GM19438 (cell line): Measurements from ENCODE around the gene C10orf62.
"Not testable (repeated sequence)": the region's sequence is repeated elsewhere in the genome, so short reads cannot be mapped to it uniquely, and the experiment has no call there.

ENCODE experiments used
- ATAC-seq: cut with Tn5 transposase; IDR thresholded peaks from one replicate; pipeline ENCODE4 v1.9.1; 2021; ENCODE audit warnings: low read depth; ENCODE audit not compliant: unreplicated experiment

Gene C10orf62, protein sequence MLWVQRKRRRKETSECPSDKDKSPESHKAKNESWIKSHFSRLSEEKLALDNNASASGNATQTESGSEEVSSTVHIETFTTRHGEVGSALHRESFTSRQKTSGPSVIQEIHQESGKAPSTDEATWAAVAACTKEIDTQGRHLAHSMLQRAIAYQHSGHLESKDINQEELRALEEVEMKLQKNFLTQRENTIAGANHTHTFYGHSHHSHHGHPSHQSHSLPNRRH

DNA sequence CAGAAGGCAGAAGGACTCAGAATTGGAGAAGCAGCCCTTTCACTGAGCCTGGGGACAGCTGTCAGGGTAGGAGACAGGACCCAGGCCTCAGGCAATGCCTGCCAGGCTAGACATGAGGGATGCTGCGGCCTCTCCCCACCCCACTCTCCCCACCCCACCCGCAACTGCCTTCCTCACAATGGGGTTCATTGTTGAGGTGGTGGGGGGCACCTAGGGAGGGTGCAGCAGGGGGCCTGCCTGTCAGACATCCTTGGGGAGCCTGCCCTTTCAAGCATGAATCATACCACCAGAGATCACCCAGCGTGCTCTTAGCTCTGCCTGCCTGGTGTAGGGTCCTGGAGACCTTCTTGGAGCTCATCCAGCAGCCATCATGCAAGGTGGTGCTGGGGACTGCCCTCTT lies at the start of gene C10orf62:
Gene C10orf62, plus strand, starts transcription at position 243 of the 400 bp plus-strand sequence. CDS start 177 bp downstream, outside the sequence.
- no peak for ATAC-seq

GRCh38 chr10:97540669-97541500 lies 48.6 kb upstream of the C10orf62 start:
- no peak for ATAC-seq

DNA sequence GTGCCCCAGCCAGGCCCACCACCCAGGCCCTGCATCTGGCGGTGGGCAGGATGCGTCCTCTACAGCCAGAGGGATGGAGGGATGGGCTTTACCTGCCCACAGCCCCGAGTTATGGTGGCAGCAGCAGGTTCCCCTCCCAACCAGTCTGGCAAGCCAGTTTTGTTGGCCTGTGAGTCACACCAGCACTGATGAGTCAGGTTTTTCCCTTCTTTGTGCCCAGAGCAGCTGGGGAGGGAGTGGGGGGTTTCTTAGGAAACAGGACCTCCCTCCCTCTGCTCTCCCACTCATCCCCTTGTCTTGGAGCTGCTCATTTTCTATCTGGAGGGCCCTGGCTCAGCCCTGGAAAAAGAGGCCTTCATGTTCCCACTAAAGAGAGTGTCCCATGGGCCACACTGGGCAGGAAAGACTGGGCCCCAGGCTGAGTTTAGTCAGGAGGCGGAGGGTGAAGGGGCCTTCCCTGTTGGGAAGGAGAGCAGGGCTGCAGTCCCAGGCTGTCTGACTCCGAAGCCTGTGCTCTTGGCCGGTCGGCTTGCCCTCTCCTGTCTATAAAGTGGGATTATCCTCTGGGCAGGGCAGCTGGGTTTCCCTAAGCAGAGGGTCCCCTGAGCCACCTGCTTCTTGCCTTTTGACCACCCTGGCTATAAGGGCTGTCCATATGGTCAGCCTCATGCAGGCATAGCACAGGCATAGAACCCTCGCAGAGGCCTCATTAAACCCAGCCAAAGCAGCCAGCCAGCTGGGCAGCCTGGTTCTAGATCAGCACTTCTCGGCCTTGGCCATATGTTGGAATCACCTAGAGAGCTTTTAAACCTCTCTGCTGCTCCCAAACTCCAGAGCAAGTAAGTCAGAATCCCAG lies 47.1 kb upstream of the C10orf62 start:
- no peak for ATAC-seq

GRCh38 chr10:97543025-97543546 lies 46.4 kb upstream of the C10orf62 start:
- ATAC-seq, result no peak

DNA sequence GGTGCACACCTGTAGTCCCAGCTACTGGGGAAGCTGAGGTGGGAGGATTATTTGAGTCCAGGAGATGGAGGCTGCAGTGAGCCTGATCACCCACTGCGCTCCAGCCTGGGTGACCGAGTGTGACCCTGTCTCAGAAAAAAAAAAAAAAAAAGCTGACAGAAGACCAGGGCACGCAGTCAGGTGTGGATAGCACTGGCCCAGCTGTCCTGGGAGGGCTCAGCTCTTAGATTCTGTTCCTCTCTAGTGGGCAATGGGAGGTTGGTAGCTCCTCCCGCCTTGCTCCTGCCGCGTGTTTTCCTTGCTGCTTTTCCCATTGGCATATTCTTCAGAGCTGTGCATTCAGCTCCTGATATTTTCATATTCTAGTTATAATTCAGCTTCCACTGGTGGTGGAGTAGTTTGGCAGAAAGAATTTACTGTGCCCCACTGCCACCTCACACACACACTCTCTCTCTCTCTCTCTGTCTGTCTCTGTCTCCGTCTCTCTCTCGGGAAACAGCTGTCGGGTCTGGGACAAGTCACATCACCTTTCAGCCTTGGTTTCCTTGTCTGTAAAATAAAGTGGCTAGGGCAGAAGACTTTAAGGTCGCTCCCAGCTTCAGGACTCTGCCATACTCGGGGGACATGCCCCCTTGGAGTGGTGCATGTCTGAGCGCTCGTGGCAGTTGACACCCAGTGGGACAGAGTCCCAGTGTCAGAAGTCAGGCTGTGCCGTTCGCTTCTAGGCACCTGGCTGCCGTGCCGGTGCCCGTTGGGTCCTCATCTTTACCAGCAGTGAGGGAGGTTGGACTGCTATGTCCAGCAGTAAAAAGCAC lies 42.9 kb upstream of the C10orf62 start:
- ATAC-seq, result no peak

DNA sequence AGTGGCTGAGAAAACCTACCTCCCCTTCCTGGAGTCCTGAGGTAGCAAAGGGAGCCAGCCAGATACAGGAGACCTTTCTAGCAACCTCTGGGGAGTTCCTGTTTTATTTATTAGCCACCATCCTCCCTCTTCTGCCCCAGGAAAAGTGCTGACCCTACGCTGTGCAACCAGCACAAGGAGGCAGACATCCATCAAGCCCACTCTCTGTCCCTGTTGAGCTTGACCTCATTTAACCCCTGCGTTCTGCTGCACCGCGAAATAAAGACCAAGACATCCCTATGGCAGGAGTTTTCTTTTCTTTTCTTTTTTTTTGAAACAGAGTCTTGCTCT lies 42.3 kb upstream of the C10orf62 start:
- ATAC-seq, result no peak

- ATAC-seq, result no peak
These were observed 41.6 kb upstream of the C10orf62 start for GRCh38 chr10:97547962-97548361.

DNA sequence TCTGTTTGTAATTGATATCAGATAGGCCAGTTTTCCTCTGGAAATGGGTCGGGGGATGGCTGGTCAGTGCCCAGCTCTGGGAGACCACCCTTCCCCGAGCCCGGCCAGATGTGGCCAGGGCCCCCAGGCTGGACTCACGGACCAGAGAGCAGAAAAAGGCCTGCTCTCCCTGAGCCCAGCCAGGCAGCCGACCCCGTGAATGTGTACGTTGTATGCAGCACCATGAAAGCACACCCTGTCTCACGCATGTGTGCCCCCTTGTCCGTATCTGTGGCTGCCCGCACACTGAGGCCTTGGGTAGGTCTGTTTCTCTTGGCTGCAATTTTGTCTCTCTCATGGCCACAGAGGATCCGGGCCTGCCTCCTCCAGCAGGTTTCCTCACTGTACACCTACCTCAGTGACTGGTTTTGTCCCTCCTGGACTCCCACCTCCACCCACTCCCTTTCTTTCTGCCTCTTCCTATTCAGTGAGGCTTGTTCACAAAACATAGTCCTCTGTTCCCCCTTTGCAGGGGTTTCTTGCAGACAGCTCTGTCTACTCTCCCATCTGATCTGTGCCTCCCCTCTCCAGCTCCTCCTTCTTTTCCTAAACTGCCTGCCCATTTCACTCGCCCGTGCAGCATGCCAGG lies 40.6 kb upstream of the C10orf62 start:
- no peak for ATAC-seq

DNA sequence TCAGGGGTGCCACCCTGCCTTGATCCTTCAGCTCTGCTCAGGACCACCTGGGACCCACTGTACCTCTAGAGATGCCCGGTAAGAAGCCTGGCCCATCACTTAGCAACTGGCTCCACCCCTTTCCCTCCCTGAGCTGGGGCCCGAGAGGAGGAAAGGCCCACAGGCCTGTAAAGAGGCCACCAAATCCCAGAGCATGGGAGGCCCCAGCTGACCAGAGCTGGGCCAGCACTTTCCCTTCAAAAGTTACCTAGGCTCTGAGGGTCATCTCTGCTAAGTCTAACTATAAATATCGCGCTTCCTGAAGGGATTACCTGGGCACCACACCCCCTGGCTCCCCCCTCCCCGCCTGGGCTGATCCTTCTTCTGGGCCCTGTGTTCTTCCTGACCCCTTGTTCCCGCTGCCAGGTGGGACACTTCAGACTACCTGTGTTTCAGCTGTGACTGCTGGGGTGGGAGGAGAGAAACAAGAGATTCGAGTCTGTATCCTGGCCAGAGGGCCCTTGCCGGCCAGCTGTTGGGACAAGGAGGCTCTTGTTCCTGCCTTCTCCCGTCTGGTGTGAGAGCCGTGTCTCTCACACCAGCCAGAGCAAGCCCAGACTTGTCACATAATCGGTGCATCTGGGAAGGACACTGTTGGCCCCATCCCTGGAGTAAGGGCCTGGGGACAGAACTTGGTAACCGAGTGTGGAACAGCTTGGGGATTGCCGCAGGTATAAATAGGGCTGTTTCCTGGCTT lies 39.8 kb upstream of the C10orf62 start:
- no peak for ATAC-seq

- ATAC-seq, result no peak
These were observed 39.0 kb upstream of the C10orf62 start for GRCh38 chr10:97550336-97551149.

DNA sequence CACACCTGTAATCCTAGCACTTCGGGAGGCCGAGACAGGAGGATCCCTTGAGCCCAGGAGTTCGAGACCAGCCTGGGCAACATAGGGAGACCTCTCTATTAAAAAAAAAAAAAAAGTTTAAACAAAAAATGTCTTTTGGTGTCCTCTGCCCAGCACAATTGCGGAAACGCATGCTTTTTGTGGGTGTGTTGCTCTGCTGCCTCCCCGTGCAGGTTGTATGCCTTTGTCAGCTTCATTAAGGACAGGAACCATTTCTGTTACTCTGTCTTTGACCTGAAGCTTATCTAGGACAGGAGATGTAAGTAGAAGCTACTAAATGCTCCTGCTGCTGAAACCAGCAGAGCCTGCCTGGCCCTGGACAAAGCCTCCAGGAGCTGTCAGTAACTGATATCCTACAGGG lies 38.2 kb upstream of the C10orf62 start:
- no peak for ATAC-seq

DNA sequence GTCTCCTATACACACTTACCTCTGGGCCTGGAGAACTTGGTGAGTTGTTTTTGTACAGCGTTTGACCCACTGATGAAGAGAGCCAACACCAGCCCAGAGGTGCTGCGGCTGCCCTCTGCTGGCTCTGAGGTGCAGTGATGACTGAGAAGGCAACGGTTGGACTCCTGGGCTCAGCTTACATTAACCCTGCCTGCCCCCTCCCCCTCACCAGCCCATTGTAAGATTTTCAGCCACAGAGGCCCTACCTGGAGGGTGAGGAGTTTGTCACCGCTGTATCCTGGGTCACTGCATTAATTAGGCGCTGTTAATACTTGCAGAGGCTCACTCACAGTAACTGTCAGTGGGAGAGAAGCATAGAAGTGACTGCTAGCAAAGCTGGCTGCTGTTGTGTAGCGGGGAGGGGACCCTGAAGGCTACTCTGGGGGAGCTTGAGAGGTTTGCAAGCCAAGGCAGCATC lies 35.9 kb upstream of the C10orf62 start:
- no peak for ATAC-seq

GRCh38 chr10:97554336-97554735 lies 35.2 kb upstream of the C10orf62 start:
- ATAC-seq, result not testable (repeated sequence)

GRCh38 chr10:97555541-97555940 lies 34.0 kb upstream of the C10orf62 start:
- not testable (repeated sequence) for ATAC-seq

DNA sequence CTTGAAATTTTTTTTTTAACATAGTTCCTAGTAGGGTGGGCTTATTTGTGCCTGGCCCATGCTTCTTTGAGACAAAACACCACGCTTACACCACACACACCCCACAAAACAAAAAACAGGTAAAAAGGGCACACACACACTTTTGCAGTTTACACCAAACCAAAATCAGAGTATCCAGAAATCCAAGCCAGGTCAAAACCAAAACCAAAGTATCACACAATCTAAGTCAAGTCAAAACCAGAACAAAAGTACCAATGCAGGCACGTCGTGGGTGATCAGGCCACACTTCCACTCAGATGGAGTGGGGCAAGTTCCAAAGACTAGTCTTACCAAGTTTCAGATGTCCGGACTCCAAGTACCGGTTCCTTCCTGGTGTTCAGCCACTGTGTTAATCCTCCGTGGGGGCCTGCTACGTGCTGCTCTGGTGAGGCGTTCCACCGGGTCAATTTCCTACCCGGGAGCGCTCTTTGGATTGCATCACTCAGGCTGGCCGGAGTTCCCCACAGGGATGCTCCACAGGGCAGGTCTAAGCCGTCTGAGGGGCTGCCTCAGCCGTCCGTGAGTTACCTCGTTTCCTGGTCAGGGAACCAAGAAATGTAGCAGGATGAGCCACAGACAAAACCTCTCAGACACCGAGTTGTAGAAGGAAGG lies 28.7 kb upstream of the C10orf62 start:
- ATAC-seq, result not testable (repeated sequence)

DNA sequence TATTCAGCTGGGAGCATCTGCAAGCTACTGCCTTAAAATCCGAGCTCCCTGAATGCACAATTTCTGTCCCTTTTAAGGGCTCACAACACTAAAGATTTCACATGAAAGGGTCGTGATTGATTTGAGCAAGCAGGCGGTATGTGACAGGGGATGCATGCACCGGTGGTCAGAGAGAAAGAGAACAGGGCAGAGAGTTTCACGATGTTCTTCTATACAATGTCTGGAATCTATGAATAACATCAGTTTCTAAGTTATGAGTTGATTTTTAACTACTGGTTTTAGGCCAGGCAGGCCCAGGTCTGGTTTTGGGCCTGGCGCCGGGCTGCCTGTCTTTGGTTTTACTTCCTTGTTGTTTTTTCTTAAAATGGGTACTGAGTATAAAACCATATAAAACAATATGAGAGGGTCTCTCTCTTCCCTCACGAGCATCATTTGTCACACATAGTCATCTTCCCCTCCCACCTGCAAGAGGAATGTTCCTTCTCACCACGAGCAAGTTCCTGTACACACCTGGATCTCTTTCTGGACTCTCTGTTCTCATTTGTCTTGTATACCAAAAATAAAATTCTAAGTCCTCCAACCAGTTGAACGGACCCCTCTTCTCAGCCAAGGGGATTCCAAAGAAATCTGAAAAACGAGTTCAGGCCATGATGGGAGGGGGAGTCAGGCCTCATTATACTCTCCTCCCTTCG lies 28.0 kb upstream of the C10orf62 start:
- not testable (repeated sequence) for ATAC-seq

GRCh38 chr10:97562329-97562728 lies 27.2 kb upstream of the C10orf62 start:
- ATAC-seq, result not testable (repeated sequence)
